Measurements from ENCODE around the gene MAPK1IP1L. TPM values are rescaled to one million over a fixed set of nuclear protein-coding genes. Genes with fewer than 3 reads are reported as not detected.

Gene MAPK1IP1L
- total RNA-seq, 1 experiment from 2014 or later: 97.9 TPM

DNA sequence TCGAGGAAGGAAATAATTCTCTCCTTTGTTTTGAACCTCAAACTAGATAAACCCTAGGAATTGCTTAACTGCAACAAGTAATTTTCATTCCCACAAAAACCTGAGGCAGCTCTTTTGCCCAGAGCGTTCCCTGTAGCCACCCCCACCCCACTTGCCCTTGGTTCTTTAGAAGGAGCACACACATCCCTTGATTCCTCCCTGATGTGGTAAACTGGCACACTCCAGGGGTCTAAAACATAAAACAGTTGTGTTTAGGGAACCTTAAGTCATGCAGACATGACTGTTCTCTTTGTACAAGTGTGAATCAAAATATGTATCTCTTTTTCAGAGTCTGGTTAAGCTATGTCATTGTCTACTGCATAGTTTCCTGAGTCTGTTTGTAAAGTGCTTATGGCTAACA, 14.0 kb downstream of the MAPK1IP1L start:
- no peak overlapping the region for H3K27ac Mint-ChIP-seq
- H3K4me1 Mint-ChIP-seq: no peaks in the 10 kb centered on the region
- no peak overlapping the region for H3K4me3 Mint-ChIP-seq
- no peaks in the 10 kb centered on the region for H3K9me3 Mint-ChIP-seq
- TF ChIP-seq FOXK1 (CRISPR knock-in tag; IDR thresholded peaks at IDR 0.05): no peak
- TF ChIP-seq, protein P1, sequence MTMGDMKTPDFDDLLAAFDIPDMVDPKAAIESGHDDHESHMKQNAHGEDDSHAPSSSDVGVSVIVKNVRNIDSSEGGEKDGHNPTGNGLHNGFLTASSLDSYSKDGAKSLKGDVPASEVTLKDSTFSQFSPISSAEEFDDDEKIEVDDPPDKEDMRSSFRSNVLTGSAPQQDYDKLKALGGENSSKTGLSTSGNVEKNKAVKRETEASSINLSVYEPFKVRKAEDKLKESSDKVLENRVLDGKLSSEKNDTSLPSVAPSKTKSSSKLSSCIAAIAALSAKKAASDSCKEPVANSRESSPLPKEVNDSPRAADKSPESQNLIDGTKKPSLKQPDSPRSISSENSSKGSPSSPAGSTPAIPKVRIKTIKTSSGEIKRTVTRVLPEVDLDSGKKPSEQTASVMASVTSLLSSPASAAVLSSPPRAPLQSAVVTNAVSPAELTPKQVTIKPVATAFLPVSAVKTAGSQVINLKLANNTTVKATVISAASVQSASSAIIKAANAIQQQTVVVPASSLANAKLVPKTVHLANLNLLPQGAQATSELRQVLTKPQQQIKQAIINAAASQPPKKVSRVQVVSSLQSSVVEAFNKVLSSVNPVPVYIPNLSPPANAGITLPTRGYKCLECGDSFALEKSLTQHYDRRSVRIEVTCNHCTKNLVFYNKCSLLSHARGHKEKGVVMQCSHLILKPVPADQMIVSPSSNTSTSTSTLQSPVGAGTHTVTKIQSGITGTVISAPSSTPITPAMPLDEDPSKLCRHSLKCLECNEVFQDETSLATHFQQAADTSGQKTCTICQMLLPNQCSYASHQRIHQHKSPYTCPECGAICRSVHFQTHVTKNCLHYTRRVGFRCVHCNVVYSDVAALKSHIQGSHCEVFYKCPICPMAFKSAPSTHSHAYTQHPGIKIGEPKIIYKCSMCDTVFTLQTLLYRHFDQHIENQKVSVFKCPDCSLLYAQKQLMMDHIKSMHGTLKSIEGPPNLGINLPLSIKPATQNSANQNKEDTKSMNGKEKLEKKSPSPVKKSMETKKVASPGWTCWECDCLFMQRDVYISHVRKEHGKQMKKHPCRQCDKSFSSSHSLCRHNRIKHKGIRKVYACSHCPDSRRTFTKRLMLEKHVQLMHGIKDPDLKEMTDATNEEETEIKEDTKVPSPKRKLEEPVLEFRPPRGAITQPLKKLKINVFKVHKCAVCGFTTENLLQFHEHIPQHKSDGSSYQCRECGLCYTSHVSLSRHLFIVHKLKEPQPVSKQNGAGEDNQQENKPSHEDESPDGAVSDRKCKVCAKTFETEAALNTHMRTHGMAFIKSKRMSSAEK (CRISPR knock-in tag; IDR thresholded peaks at IDR 0.05; ENCODE audit: borderline replicate concordance): no peak
- TF ChIP-seq, protein P2, sequence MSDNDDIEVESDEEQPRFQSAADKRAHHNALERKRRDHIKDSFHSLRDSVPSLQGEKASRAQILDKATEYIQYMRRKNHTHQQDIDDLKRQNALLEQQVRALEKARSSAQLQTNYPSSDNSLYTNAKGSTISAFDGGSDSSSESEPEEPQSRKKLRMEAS (CRISPR knock-in tag; IDR thresholded peaks at IDR 0.05): no peak
- TF ChIP-seq ZNF232 (CRISPR knock-in tag; IDR thresholded peaks at IDR 0.05): no peak
- TF ChIP-seq, protein P3, sequence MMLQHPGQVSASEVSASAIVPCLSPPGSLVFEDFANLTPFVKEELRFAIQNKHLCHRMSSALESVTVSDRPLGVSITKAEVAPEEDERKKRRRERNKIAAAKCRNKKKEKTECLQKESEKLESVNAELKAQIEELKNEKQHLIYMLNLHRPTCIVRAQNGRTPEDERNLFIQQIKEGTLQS (CRISPR knock-in tag; conservative IDR thresholded peaks at IDR 0.05): no peak
- TF ChIP-seq ELF4 (CRISPR knock-in tag; IDR thresholded peaks at IDR 0.05; ENCODE audit: low read depth): no peak
- no peak for TF ChIP-seq RORB (CRISPR knock-in tag; IDR thresholded peaks at IDR 0.05)
- TF ChIP-seq, protein P4, sequence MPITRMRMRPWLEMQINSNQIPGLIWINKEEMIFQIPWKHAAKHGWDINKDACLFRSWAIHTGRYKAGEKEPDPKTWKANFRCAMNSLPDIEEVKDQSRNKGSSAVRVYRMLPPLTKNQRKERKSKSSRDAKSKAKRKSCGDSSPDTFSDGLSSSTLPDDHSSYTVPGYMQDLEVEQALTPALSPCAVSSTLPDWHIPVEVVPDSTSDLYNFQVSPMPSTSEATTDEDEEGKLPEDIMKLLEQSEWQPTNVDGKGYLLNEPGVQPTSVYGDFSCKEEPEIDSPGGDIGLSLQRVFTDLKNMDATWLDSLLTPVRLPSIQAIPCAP (CRISPR knock-in tag; IDR thresholded peaks at IDR 0.05): no peak
- no peak for TF ChIP-seq CREB1 (CRISPR knock-in tag; IDR thresholded peaks at IDR 0.05)
- TF ChIP-seq, protein P5, sequence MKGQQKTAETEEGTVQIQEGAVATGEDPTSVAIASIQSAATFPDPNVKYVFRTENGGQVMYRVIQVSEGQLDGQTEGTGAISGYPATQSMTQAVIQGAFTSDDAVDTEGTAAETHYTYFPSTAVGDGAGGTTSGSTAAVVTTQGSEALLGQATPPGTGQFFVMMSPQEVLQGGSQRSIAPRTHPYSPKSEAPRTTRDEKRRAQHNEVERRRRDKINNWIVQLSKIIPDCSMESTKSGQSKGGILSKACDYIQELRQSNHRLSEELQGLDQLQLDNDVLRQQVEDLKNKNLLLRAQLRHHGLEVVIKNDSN (CRISPR knock-in tag; IDR thresholded peaks at IDR 0.05): no peak
- TF ChIP-seq, protein P6, sequence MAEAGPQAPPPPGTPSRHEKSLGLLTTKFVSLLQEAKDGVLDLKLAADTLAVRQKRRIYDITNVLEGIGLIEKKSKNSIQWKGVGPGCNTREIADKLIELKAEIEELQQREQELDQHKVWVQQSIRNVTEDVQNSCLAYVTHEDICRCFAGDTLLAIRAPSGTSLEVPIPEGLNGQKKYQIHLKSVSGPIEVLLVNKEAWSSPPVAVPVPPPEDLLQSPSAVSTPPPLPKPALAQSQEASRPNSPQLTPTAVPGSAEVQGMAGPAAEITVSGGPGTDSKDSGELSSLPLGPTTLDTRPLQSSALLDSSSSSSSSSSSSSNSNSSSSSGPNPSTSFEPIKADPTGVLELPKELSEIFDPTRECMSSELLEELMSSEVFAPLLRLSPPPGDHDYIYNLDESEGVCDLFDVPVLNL (CRISPR knock-in tag; IDR thresholded peaks at IDR 0.05; ENCODE audit: borderline replicate concordance, low read depth): no peak
- no peak for TF ChIP-seq ZNF219 (CRISPR knock-in tag; IDR thresholded peaks at IDR 0.05; ENCODE audit: borderline replicate concordance)
- no peak for TF ChIP-seq SOX15 (CRISPR knock-in tag; IDR thresholded peaks at IDR 0.05)
- TF ChIP-seq ZNF317 (CRISPR knock-in tag; IDR thresholded peaks at IDR 0.05; ENCODE audit: borderline replicate concordance, low read depth): no peak
- TF ChIP-seq, protein P7, sequence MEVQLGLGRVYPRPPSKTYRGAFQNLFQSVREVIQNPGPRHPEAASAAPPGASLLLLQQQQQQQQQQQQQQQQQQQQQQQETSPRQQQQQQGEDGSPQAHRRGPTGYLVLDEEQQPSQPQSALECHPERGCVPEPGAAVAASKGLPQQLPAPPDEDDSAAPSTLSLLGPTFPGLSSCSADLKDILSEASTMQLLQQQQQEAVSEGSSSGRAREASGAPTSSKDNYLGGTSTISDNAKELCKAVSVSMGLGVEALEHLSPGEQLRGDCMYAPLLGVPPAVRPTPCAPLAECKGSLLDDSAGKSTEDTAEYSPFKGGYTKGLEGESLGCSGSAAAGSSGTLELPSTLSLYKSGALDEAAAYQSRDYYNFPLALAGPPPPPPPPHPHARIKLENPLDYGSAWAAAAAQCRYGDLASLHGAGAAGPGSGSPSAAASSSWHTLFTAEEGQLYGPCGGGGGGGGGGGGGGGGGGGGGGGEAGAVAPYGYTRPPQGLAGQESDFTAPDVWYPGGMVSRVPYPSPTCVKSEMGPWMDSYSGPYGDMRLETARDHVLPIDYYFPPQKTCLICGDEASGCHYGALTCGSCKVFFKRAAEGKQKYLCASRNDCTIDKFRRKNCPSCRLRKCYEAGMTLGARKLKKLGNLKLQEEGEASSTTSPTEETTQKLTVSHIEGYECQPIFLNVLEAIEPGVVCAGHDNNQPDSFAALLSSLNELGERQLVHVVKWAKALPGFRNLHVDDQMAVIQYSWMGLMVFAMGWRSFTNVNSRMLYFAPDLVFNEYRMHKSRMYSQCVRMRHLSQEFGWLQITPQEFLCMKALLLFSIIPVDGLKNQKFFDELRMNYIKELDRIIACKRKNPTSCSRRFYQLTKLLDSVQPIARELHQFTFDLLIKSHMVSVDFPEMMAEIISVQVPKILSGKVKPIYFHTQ (CRISPR knock-in tag; IDR thresholded peaks at IDR 0.05): no peak
- no peak for TF ChIP-seq JAZF1 (CRISPR knock-in tag; IDR thresholded peaks at IDR 0.05)
- no peak for DNase-seq (ENCODE audit: low spot score)
- H3K36me3 Mint-ChIP-seq: peaks cover 50% of the 10 kb centered on the region
- CTCF ChIA-PET: interaction anchor here (2.0 kb wide), 1 partner anchor 14 kb away, joined by 11 read pairs; the partner anchor contains the start of gene MAPK1IP1L
- POLR2A ChIA-PET: no interaction called here
- H3K27me3 Mint-ChIP-seq (ENCODE audit: low read depth): no peaks in the 10 kb centered on the region
- ATAC-seq: no peak
